Right atrium auricular region (tissue), 2 donors: ENCODE measurements around the gene TRAPPC5. TPM values are rescaled to one million over a fixed set of nuclear protein-coding genes. Genes with fewer than 3 reads are reported as not detected.

ENCODE experiments used
- DNase-seq: peaks from one replicate; pipeline ENCODE4 v3.0.0-alpha.2; 2019; ENCODE audit warnings: low spot score
- H3K27ac ChIP-seq, 2 donors: fragments of 200-600 bp; sonication (generic); 1 replicate in 1 of 2; 2 replicates in 1 of 2; pipeline ENCODE4 v1.5.1; 2016 to 2019
- H3K27me3 ChIP-seq, 2 donors: fragments of 200-600 bp; sonication (generic); one replicate each; pipeline versions ENCODE4 v1.5.1 to v1.6.0; 2017 to 2019
- H3K36me3 ChIP-seq: fragments of 200-600 bp; sonication (generic); one replicate; pipeline ENCODE4 v1.5.1; 2016
- H3K4me1 ChIP-seq, 2 donors: fragments of 200-600 bp; sonication (generic); one replicate each; pipeline versions ENCODE4 v1.5.1 to v1.6.0; 2017 to 2019
- H3K4me3 ChIP-seq, 2 donors: fragments of 200-600 bp; sonication (generic); 1 replicate in 1 of 2; 2 replicates in 1 of 2; pipeline ENCODE4 v1.5.1; 2017 to 2019; ENCODE audit warnings: mild to moderate bottlenecking in 1 of 2, moderate library complexity in 1 of 2
- H3K9me3 ChIP-seq, 2 donors: fragments of 200-600 bp; sonication (generic); one replicate each; pipeline ENCODE4 v1.5.1; 2019
- total RNA-seq, 2 donors: library from RNA; depleted of rRNA; stranded (reverse); fragments of >200 nt; gene quantifications; one replicate each; pipeline ENCODE4 v1.1.0, GENCODE V29; 2016
- TF ChIP-seq, protein P1 (sequence below), 2 donors: fragments of 200-600 bp; sonication (generic); IDR thresholded peaks; one replicate each; pipeline ENCODE4 v1.5.1; 2019; ENCODE audit warnings: antibody characterized with exemption in 2 of 2

Gene TRAPPC5
- total RNA-seq, 2 donors from 2014 or later: 55.0 to 58.3 TPM

DNA sequence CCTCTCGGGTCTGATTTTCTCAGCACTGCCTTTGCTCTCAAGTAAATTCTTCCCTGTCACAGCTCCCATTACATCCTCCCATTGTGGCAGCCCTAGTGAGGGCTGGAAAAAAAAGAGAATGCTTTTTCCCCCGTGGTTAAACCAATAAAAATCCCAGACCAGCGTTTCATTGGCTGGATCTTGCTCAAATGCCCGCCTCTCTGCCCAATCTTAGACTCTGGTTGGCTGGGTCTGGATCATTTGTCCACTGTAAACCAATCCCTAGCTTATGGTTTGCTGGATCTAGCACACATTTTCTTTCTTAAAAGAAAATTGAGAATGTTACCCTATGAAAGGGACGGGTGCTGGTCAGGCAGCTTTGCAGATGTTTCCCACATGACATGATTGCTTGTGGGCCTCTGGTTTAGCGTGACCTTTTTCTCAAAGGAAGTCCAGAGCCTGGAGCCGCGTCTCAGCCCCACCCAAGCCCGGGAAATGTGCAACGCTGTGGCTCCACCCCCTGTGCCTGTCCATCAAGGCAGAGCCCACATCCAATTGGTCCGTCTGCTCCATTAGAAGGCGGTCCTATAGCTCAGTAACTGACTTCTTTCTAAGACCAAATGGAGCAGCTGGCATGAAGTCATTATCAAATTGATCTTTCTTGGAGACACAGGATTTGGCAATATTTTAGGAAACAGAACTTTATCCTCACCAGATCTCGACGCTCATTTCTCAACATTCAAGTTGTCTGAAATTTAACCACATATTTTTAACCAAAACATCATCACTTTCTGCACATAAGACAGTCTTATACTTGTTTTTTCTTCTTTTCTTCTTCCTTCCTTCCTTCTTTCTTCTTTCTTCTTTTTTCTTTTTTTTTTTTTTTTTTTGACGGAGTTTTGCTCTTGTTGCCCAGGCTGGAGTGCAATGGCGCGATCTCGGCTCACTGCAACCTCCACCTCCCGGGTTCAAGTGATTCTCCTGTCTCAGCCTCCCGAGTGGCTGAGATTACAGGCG lies 6.3 kb upstream of the TRAPPC5 start:
- no peak overlapping the region for H3K4me3 ChIP-seq
- no peaks in the 10 kb centered on the region for H3K36me3 ChIP-seq
- no peaks in the 10 kb centered on the region for H3K27me3 ChIP-seq
- TF ChIP-seq, protein P1, sequence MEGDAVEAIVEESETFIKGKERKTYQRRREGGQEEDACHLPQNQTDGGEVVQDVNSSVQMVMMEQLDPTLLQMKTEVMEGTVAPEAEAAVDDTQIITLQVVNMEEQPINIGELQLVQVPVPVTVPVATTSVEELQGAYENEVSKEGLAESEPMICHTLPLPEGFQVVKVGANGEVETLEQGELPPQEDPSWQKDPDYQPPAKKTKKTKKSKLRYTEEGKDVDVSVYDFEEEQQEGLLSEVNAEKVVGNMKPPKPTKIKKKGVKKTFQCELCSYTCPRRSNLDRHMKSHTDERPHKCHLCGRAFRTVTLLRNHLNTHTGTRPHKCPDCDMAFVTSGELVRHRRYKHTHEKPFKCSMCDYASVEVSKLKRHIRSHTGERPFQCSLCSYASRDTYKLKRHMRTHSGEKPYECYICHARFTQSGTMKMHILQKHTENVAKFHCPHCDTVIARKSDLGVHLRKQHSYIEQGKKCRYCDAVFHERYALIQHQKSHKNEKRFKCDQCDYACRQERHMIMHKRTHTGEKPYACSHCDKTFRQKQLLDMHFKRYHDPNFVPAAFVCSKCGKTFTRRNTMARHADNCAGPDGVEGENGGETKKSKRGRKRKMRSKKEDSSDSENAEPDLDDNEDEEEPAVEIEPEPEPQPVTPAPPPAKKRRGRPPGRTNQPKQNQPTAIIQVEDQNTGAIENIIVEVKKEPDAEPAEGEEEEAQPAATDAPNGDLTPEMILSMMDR (IDR thresholded peaks at IDR 0.05): no peak
- peaks cover 0 to 4% of the 10 kb centered on the region in 2 donors for H3K9me3 ChIP-seq
- H3K4me1 ChIP-seq: no peaks in the 10 kb centered on the region
- DNase-seq: peak; percentile 75
- no peak overlapping the region for H3K27ac ChIP-seq

DNA sequence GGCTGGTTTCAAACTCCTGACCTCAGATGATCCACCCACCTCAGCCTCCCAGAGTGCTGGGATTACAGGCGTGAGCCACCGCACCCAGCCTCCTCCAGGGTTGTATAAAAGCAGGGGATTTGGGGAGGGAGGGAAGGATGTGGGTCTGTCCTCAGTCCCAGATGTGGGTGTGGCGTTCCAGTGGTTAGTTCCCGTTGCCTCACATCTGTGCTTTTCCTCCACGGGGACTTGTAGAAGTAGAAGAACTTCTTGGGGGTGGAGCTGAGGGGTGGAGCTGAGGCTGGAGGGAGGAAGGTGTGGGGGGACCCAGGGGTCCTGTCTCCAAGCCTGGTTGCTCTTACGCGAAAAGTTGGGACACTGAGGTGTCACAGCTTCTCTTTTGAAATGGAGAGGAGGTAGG lies 4.3 kb upstream of the TRAPPC5 start:
- Histone ChIP-seq H3K4me1 (peaks cover 0 to 6% of the 10 kb centered on the region in 2 donors), H3K27ac (no peak overlapping the region), H3K36me3 (no peaks in the 10 kb centered on the region), H3K27me3 (no peaks in the 10 kb centered on the region), H3K9me3 (peaks cover 0 to 4% of the 10 kb centered on the region in 2 donors), H3K4me3 (no peak overlapping the region)
- DNase-seq: no peak
- TF ChIP-seq, protein P1 (IDR thresholded peaks at IDR 0.05): no peak

DNA sequence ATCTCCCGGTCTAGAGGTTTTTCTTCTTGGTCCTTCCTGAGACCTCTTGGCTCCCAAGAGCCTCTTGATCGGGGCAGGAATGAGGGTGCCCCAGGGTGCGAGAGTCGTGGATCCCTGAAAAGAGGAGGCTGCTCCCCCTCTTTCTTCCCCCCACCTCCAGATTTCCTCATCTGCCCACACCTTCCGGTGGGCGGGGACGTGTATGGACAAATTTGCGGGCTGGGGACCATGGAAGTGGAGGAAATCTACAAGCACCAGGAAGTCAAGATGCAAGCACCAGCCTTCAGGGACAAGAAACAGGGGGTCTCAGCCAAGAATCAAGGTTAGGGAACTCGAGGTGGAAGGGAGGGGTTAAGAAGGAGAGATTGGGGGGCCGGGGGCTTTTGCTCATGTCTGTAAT lies 3.8 kb upstream of the TRAPPC5 start, which contains the start of gene MCEMP1:
Gene MCEMP1, plus strand, starts transcription at position 237 of the 400 bp plus-strand sequence. Its CDS starts 31 bp downstream, at position 268.
- peaks cover 0 to 11% of the 10 kb centered on the region in 2 donors for H3K4me1 ChIP-seq
- no peaks in the 10 kb centered on the region for H3K36me3 ChIP-seq
- TF ChIP-seq, protein P1 (IDR thresholded peaks at IDR 0.05): no peak
- no peak for DNase-seq
- H3K27ac ChIP-seq: no peak within 1 kb of the TSS
- no peaks in the 10 kb centered on the region for H3K27me3 ChIP-seq
- no peak within 1 kb of the TSS for H3K4me3 ChIP-seq
- H3K9me3 ChIP-seq: peaks cover 0 to 4% of the 10 kb centered on the region in 2 donors

GRCh38 chr19:7677669-7678311 lies 2.8 kb upstream of the TRAPPC5 start:
- Histone ChIP-seq H3K27ac (no peak overlapping the region), H3K36me3 (no peaks in the 10 kb centered on the region), H3K4me1 (peaks cover 0 to 16% of the 10 kb centered on the region in 2 donors), H3K4me3 (no peak overlapping the region), H3K27me3 (no peaks in the 10 kb centered on the region), H3K9me3 (peaks cover 0 to 4% of the 10 kb centered on the region in 2 donors)
- no peak for DNase-seq
- TF ChIP-seq, protein P1 (IDR thresholded peaks at IDR 0.05): no peak

DNA sequence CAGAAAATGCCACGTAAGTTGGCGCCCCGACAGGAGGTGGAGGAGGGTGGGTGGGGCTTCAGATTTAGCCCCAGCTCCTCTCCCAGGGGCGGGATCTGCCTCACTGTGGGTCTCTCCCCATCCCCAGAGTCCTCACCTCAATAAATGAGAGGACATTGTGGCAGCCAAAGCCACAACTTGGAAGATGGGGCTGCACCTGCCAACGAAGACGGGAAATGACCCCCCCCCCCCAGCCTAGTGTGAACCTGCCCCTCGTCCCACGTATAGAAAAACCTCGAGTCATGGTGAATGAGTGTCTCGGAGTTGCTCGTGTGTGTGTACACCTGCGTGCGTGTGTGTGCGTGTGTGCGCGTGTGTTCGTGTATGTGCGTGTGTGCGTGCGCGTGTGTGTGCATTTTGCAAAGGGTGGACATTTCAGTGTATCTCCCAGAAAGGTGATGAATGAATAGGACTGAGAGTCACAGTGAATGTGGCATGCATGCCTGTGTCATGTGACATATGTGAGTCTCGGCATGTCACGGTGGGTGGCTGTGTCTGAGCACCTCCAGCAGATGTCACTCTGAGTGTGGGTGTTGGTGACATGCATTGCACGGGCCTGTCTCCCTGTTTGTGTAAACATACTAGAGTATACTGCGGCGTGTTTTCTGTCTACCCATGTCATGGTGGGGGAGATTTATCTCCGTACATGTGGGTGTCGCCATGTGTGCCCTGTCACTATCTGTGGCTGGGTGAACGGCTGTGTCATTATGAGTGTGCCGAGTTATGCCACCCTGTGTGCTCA lies 1.5 kb upstream of the TRAPPC5 start:
- no peak for DNase-seq
- no peak overlapping the region for H3K4me3 ChIP-seq
- TF ChIP-seq, protein P1 (IDR thresholded peaks at IDR 0.05): no peak
- no peaks in the 10 kb centered on the region for H3K9me3 ChIP-seq
- H3K4me1 ChIP-seq: peaks cover 0 to 16% of the 10 kb centered on the region in 2 donors
- peaks cover 11% of the 10 kb centered on the region for H3K36me3 ChIP-seq
- H3K27me3 ChIP-seq: no peaks in the 10 kb centered on the region
- no peak overlapping the region for H3K27ac ChIP-seq
